ENCODE results near the gene MS4A18. TPM values are rescaled to one million over a fixed set of nuclear protein-coding genes. Genes with fewer than 3 reads are reported as not detected.

The MS4A18 gene
- total RNA-seq, 1 experiment from 2014 or later, result not detected

DNA sequence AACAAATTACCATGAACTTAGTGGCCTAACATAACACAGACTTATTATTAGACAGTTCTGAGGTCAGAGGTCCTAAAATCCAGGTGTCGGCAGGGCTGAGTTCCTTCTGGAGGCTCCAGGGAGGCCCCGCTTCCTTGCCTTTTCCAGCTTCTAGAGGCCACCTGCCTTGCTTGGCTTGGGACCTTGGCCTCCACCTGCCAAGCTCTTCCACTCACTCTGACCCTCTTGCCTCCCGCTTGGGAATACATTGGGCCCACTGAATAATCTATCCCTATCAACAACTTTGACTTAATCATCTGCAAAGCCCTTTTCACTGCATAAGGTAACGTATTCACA lies 57.4 kb downstream of the MS4A18 start:
- no peaks in the 10 kb centered on the region for H3K36me3 ChIP-seq (ENCODE audit: control insufficient read depth in 1 of 2, insufficient read depth in 2 of 2, low read length in 2 of 2)
- ChIA-PET CTCF (no interaction called here), POLR2A (no interaction called here), RAD21 (ENCODE audit: low non-redundant PET in 1 of 2, low total read pairs in 2 of 2, uncharacterized antibody in 2 of 2, unreplicated experiment in 2 of 2) (no interaction called here)
- no TSS peak for BruUV-seq (replicated peaks)
- no peak overlapping the region for H3K27ac ChIP-seq (ENCODE audit: low read depth, low read length)
- no peak overlapping the region for H2AFZ ChIP-seq (ENCODE audit: low read depth, low read length, poor library complexity, severe bottlenecking)
- ATAC-seq, result no peak
- H3K4me3 ChIP-seq (replicated peaks in 1 of 2; ENCODE audit: low read depth in 1 of 2, low read length in 2 of 2), result no peak overlapping the region
- no peaks in the 10 kb centered on the region for H4K20me1 ChIP-seq (ENCODE audit: insufficient read depth)
- H3K79me2 ChIP-seq (ENCODE audit: insufficient read depth, low read length), result no peaks in the 10 kb centered on the region
- DNase-seq (ENCODE audit: low read depth, low spot score), result no peak
- intact Hi-C loops (cut with micrococcal nuclease), result no loop called here
- TF ChIP-seq POLR2AphosphoS5 (IDR thresholded peaks at IDR 0.05; ENCODE audit: low read depth, low read length) (no peak), SP1 (IDR thresholded peaks at IDR 0.05; ENCODE audit: low read depth) (no peak), ZFX (IDR thresholded peaks at IDR 0.05) (no peak), CTCF (IDR thresholded peaks at IDR 0.05 in 2 of 3, conservative IDR thresholded peaks at IDR 0.05 in 1 of 3; ENCODE audit: borderline replicate concordance in 1 of 3, insufficient read depth in 1 of 3, low read depth in 2 of 3, low read length in 2 of 3) (no peak), CEBPB (IDR thresholded peaks at IDR 0.05; ENCODE audit: low read depth) (no peak), EGR1 (IDR thresholded peaks at IDR 0.05; ENCODE audit: low read depth) (no peak), EZH2 (IDR thresholded peaks at IDR 0.05) (no peak), POLR2A (IDR thresholded peaks at IDR 0.05; ENCODE audit: borderline replicate concordance, extremely low read depth, insufficient read depth, insufficient read length) (no peak), TCF7L2 (IDR thresholded peaks at IDR 0.05; ENCODE audit: borderline replicate concordance, extremely low read depth, insufficient read depth, insufficient read length) (no peak), REST (IDR thresholded peaks at IDR 0.05; ENCODE audit: low read depth) (no peak), SIN3A (IDR thresholded peaks at IDR 0.05; ENCODE audit: low read depth) (no peak), CBX3 (IDR thresholded peaks at IDR 0.05; ENCODE audit: low read depth) (no peak), EZH2phosphoT487 (IDR thresholded peaks at IDR 0.05; ENCODE audit: borderline replicate concordance) (no peak), FOSL1 (IDR thresholded peaks at IDR 0.05; ENCODE audit: low read depth) (no peak), ZNF274 (IDR thresholded peaks at IDR 0.05; ENCODE audit: low read depth, low read length) (no peak), ELF1 (IDR thresholded peaks at IDR 0.05; ENCODE audit: borderline replicate concordance, low read depth) (no peak)
- TF ChIP-seq, protein P1, sequence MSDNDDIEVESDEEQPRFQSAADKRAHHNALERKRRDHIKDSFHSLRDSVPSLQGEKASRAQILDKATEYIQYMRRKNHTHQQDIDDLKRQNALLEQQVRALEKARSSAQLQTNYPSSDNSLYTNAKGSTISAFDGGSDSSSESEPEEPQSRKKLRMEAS (IDR thresholded peaks at IDR 0.05), result no peak
- no peak overlapping the region for H3K9ac ChIP-seq (ENCODE audit: low read length)
- no peak overlapping the region for H3K4me2 ChIP-seq (ENCODE audit: low read length)
- H3K4me1 ChIP-seq (ENCODE audit: control insufficient read depth in 1 of 2, insufficient read depth in 2 of 2, low read length in 2 of 2), result peaks cover 0 to 9% of the 10 kb centered on the region in 2 experiments; a peak in 1 of 4 replicates
- H3K9me2 ChIP-seq (ENCODE audit: insufficient read depth), result no peaks in the 10 kb centered on the region
- no peaks in the 10 kb centered on the region for H3K27me3 ChIP-seq (ENCODE audit: insufficient read depth, low read length)
- H3K9me3 ChIP-seq (ENCODE audit: control insufficient read depth in 1 of 2, insufficient read depth in 1 of 2, low read depth in 1 of 2, low read length in 2 of 2), result no peaks in the 10 kb centered on the region

All from HCT116 (cell line).